ENCODE results near the gene EIF2B2.

DNA sequence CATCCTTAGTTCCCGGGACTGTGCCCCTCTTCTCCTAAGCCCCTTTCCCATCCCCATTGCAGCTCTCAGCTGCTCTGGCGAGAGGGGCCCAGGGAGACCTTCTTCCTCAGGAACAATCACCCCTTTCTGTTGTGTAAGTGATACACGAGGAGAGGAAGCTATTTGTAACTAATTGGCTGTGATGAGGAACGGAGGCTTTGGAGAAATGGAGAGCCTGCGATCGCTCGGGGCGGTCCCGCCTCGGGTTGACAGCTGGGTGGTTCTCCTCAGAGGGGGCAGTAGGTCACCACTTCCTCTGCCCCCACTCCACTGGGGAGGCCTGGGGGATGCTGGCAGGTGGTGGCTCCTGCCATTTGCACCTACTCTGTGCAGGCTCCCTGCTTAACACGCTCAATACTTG lies 40.7 kb upstream of the EIF2B2 start:
- TF ChIP-seq CTCF (conservative IDR thresholded peaks at IDR 0.05) (no peak), EZH2 (IDR thresholded peaks at IDR 0.05; ENCODE audit: low read depth) (no peak)

Measured in PC-9 (cell line).